Measurements from ENCODE around the gene EXOC6B. TPM values are rescaled to one million over a fixed set of nuclear protein-coding genes. Genes with fewer than 3 reads are reported as not detected.

EXOC6B gene
- total RNA-seq, 1 donor from 2014 or later = 32.2 TPM

DNA sequence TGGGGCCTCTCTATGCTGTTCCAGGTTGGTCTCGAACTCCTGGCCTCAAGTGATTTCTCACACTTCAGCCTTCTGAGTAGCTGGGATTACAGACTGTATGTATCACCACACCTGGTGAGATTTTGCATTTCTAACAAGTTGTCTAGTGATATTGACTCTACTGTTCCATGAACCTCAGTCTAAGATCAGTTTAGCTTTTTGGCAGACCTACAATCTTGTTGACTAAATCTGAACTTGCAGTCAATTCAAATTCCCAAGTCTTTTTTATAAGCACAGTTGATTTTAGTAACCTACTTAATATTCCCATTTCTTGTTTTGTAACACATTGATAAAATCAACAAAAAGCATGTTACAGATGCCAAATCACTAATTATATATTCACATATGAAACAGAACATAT is 412.1 kb downstream of the EXOC6B start:
- no peak for TF ChIP-seq CTCF (IDR thresholded peaks at IDR 0.05)
- Mint-ChIP-seq H3K36me3 (ENCODE audit: low read depth) (no peaks in the 10 kb centered on the region), H3K4me3 (ENCODE audit: unreplicated experiment) (no peak overlapping the region), H3K4me1 (ENCODE audit: low read depth) (no peaks in the 10 kb centered on the region), H3K27ac (ENCODE audit: unreplicated experiment) (no peak overlapping the region), H3K27me3 (ENCODE audit: low read depth) (no peaks in the 10 kb centered on the region), H3K9me3 (ENCODE audit: low read depth) (peaks cover 6% of the 10 kb centered on the region)
- DNase-seq (ENCODE audit: low spot score) = no peak

DNA sequence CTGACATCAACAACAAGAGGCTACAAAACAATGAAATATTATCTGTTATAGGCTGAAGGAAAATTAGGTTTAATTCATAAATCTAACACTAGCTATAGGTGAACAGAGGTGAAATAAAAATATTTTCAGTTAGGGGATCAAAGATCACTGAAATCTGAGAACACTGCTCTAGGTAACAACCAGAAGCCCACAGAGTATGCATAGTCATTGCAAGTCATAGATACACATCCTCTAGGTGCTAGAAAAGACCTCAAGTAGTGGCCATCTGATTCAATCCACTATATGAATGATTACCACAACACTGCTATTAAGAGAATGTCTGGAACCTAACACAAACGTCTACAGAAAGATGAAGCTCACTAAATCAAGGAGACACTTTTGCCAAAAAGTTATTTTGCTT is 413.6 kb downstream of the EXOC6B start:
- Mint-ChIP-seq H3K4me3 (ENCODE audit: unreplicated experiment) (no peak overlapping the region), H3K9me3 (ENCODE audit: low read depth) (peaks cover 11% of the 10 kb centered on the region), H3K27me3 (ENCODE audit: low read depth) (no peaks in the 10 kb centered on the region), H3K4me1 (ENCODE audit: low read depth) (no peaks in the 10 kb centered on the region), H3K36me3 (ENCODE audit: low read depth) (peaks cover 2% of the 10 kb centered on the region), H3K27ac (ENCODE audit: unreplicated experiment) (no peak overlapping the region)
- TF ChIP-seq CTCF (IDR thresholded peaks at IDR 0.05) = no peak
- DNase-seq (ENCODE audit: low spot score) = no peak

GRCh38 chr2:72399879-72400278 is 426.0 kb downstream of the EXOC6B start:
- TF ChIP-seq CTCF (IDR thresholded peaks at IDR 0.05) = no peak
- Mint-ChIP-seq H3K27me3 (ENCODE audit: low read depth) (no peaks in the 10 kb centered on the region), H3K4me3 (ENCODE audit: unreplicated experiment) (no peak overlapping the region), H3K27ac (ENCODE audit: unreplicated experiment) (no peak overlapping the region), H3K4me1 (ENCODE audit: low read depth) (no peaks in the 10 kb centered on the region), H3K36me3 (ENCODE audit: low read depth) (peaks cover 10% of the 10 kb centered on the region), H3K9me3 (ENCODE audit: low read depth) (peaks cover 27% of the 10 kb centered on the region)
- DNase-seq (ENCODE audit: low spot score) = no peak

DNA sequence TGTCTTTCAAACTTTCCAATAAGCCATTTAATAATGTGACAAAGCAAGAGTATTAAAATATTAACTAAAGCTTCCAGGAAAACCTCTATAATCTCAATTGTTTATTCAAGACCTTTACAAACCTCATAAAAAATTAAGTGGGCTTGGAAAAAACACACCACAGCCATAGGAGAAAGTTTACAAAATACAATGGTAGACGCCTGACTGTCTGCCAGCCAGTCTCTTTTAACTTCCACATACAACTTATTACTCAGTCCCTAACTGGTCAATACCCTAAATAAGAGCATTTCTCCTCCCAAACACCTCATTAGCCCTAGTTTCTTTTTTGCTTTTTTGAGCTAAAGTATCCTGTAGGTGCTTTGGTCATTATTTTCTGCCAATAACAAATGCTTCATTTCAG is 430.7 kb downstream of the EXOC6B start:
- Mint-ChIP-seq H3K9me3 (ENCODE audit: low read depth) (peaks cover 15% of the 10 kb centered on the region), H3K27me3 (ENCODE audit: low read depth) (no peaks in the 10 kb centered on the region), H3K36me3 (ENCODE audit: low read depth) (peaks cover 2% of the 10 kb centered on the region), H3K4me3 (ENCODE audit: unreplicated experiment) (no peak overlapping the region), H3K27ac (ENCODE audit: unreplicated experiment) (no peak overlapping the region), H3K4me1 (ENCODE audit: low read depth) (no peaks in the 10 kb centered on the region)
- no peak for DNase-seq (ENCODE audit: low spot score)
- no peak for TF ChIP-seq CTCF (IDR thresholded peaks at IDR 0.05)

GRCh38 chr2:72394541-72395070 is 431.2 kb downstream of the EXOC6B start:
- Mint-ChIP-seq H3K27me3 (ENCODE audit: low read depth) (no peaks in the 10 kb centered on the region), H3K4me1 (ENCODE audit: low read depth) (no peaks in the 10 kb centered on the region), H3K4me3 (ENCODE audit: unreplicated experiment) (no peak overlapping the region), H3K9me3 (ENCODE audit: low read depth) (peaks cover 11% of the 10 kb centered on the region), H3K27ac (ENCODE audit: unreplicated experiment) (no peak overlapping the region), H3K36me3 (ENCODE audit: low read depth) (no peaks in the 10 kb centered on the region)
- no peak for DNase-seq (ENCODE audit: low spot score)
- no peak for TF ChIP-seq CTCF (IDR thresholded peaks at IDR 0.05)

Measured in chondrocyte (in vitro differentiated cells).